Body of pancreas (tissue), 4 donors: Measurements from ENCODE around the gene CACTIN.

Experiments
- POLR2A ChIP-seq, 3 donors: fragments of 450-650 bp; IDR thresholded peaks; one replicate each; pipeline ENCODE4 v1.6.1; 2016; ENCODE audit warnings: antibody characterized with exemption in 3 of 3, mild to moderate bottlenecking in 2 of 3
- TF ChIP-seq, protein P1 (sequence below), 7 experiments: fragments of 450-650 bp in 4 of 7; fragments of 200-600 bp in 3 of 7; sonication (generic) in 3 of 7; IDR thresholded peaks; one replicate each; pipeline ENCODE4 v1.5.1; 2016 to 2019; ENCODE audit warnings: antibody characterized with exemption in 7 of 7

DNA sequence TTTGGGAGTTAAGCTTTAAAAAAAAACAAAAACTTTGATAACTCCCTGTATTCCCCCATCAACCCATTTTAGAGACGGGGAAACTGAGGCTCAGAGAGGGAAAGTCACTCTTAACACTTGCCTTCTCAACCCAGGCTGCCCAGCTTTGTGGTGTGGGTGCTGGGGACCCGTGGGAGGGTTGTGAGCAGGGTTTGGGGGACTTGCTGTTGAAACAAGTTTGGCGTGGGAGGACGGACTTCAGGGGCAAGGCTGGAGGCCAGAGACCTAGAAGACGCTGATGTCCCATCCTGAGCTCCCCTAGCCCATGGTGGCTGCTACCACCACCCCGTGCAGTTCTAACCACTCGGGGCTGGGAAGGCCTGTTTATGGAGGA, 747 bp upstream of the CACTIN start:
- TF ChIP-seq, protein P1, sequence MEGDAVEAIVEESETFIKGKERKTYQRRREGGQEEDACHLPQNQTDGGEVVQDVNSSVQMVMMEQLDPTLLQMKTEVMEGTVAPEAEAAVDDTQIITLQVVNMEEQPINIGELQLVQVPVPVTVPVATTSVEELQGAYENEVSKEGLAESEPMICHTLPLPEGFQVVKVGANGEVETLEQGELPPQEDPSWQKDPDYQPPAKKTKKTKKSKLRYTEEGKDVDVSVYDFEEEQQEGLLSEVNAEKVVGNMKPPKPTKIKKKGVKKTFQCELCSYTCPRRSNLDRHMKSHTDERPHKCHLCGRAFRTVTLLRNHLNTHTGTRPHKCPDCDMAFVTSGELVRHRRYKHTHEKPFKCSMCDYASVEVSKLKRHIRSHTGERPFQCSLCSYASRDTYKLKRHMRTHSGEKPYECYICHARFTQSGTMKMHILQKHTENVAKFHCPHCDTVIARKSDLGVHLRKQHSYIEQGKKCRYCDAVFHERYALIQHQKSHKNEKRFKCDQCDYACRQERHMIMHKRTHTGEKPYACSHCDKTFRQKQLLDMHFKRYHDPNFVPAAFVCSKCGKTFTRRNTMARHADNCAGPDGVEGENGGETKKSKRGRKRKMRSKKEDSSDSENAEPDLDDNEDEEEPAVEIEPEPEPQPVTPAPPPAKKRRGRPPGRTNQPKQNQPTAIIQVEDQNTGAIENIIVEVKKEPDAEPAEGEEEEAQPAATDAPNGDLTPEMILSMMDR (IDR thresholded peaks at IDR 0.05) = no peak
- TF ChIP-seq POLR2A (IDR thresholded peaks at IDR 0.05) = no peak
